GM21529 (cell line): ENCODE measurements around the gene OTOG.

ENCODE experiments used
- ATAC-seq: cut with Tn5 transposase; IDR thresholded peaks from one replicate; pipeline ENCODE4 v1.9.1; 2021; ENCODE audit not compliant: unreplicated experiment

OTOG gene

GRCh38 chr11:17646451-17647145 lies 99.5 kb downstream of the OTOG start:
- ATAC-seq = no peak

- ATAC-seq = no peak
Observed at GRCh38 chr11:17648528-17648927, 101.5 kb downstream of the OTOG start.

- ATAC-seq = no peak
Observed at GRCh38 chr11:17649261-17649660, 102.2 kb downstream of the OTOG start.

- ATAC-seq = no peak
Observed at GRCh38 chr11:17649696-17650095, 102.6 kb downstream of the OTOG start.

GRCh38 chr11:17650127-17650911 lies 103.3 kb downstream of the OTOG start:
- ATAC-seq = no peak

GRCh38 chr11:17651061-17651460 lies 104.0 kb downstream of the OTOG start:
- no peak for ATAC-seq

GRCh38 chr11:17651681-17652080 lies 104.6 kb downstream of the OTOG start:
- no peak for ATAC-seq

GRCh38 chr11:17652556-17652955 lies 105.5 kb downstream of the OTOG start:
- no peak for ATAC-seq

GRCh38 chr11:17653611-17654010 lies 106.6 kb downstream of the OTOG start:
- no peak for ATAC-seq

- ATAC-seq = no peak
Observed at GRCh38 chr11:17655682-17656081, 108.6 kb downstream of the OTOG start.

GRCh38 chr11:17658211-17658610 lies 111.2 kb downstream of the OTOG start:
- no peak for ATAC-seq

GRCh38 chr11:17668166-17668565 lies 121.1 kb downstream of the OTOG start:
- no peak for ATAC-seq

GRCh38 chr11:17672469-17672868 lies 125.4 kb downstream of the OTOG start:
- ATAC-seq = no peak

- no peak for ATAC-seq
Observed at GRCh38 chr11:17673951-17674350, 126.9 kb downstream of the OTOG start.

GRCh38 chr11:17682848-17683247 lies 135.8 kb downstream of the OTOG start:
- no peak for ATAC-seq

- ATAC-seq = no peak
Observed at GRCh38 chr11:17683377-17684161, 136.5 kb downstream of the OTOG start.

- no peak for ATAC-seq
Observed at GRCh38 chr11:17684550-17684949, 137.5 kb downstream of the OTOG start.

- ATAC-seq = no peak
Observed at GRCh38 chr11:17686231-17686980, 139.3 kb downstream of the OTOG start.

GRCh38 chr11:17687946-17688670 lies 141.0 kb downstream of the OTOG start:
- ATAC-seq = no peak

GRCh38 chr11:17691550-17691949 lies 144.5 kb downstream of the OTOG start:
- no peak for ATAC-seq
